B cell (primary cell): ENCODE data around the gene EXOC6. TPM values are rescaled to one million over a fixed set of nuclear protein-coding genes. Genes with fewer than 3 reads are reported as not detected.

ENCODE experiments used
- ATAC-seq: fragments of 200-7000 bp; cut with Tn5 transposase; one replicate; pipeline ENCODE4 v1.10.0; 2021; ENCODE audit warnings: low read depth, mild to moderate bottlenecking, moderate number of reproducible peaks, moderate library complexity
- CTCF ChIA-PET: fragments of 350-600 bp; sonication (Branson Sonifier 250); formaldehyde crosslinking; loops from one replicate; lab custom pipeline; 2021; ENCODE audit warnings: antibody characterized with exemption, inconsistent platforms; lab: Charles Lee
- POLR2A ChIA-PET: fragments of 350-600 bp; sonication (Branson Sonifier 250); formaldehyde crosslinking; loops from one replicate; lab custom pipeline; 2021; ENCODE audit warnings: antibody characterized with exemption; lab: Charles Lee
- DNase-seq: peaks from one replicate; pipeline ENCODE4 v3.0.0; 2013
- H2AFZ ChIP-seq: 2 replicates; pipeline ENCODE4 v1.6.1; 2012; ENCODE audit warnings: mild to moderate bottlenecking, low read depth, low read length; ENCODE audit not compliant: insufficient read depth, poor library complexity, severe bottlenecking
- H3K27ac ChIP-seq, 2 donors: 1 replicate in 1 of 2; 2 replicates in 1 of 2; pipeline ENCODE4 v1.5.1; 2012 to 2013; ENCODE audit warnings: low read length in 2 of 2, mild to moderate bottlenecking in 2 of 2, moderate library complexity in 1 of 2
- H3K27me3 ChIP-seq, 4 experiments: fragments of 200-600 bp in 1 of 4; sonication (generic) in 1 of 4; replicated peaks in 1 of 4; 1 replicate in 2 of 4; 2 replicates in 2 of 4; pipeline versions ENCODE4 v1.6.1 to v1.7.0; 2013 to 2016; ENCODE audit warnings: low read length in 3 of 4, mild to moderate bottlenecking in 2 of 4, mixed read lengths in 1 of 4, moderate library complexity in 1 of 4; ENCODE audit not compliant: insufficient read depth in 4 of 4, control insufficient read depth in 3 of 4; ENCODE audit errors: control extremely low read depth in 1 of 4
- H3K36me3 ChIP-seq, 2 experiments: replicated peaks in 1 of 2; 1 replicate in 1 of 2; 2 replicates in 1 of 2; pipeline versions ENCODE4 v1.6.1 to v1.7.1; 2013; ENCODE audit warnings: low read length in 1 of 2; ENCODE audit not compliant: insufficient read depth in 2 of 2, control insufficient read depth in 1 of 2; ENCODE audit errors: control extremely low read depth in 1 of 2, extremely low read depth in 1 of 2
- H3K4me1 ChIP-seq, 2 donors: fragments of 200-600 bp in 1 of 2; sonication (generic) in 1 of 2; 1 replicate in 1 of 2; 2 replicates in 1 of 2; pipeline versions ENCODE4 v1.5.1 to v1.6.1; 2013 to 2017; ENCODE audit warnings: low read length in 2 of 2; ENCODE audit not compliant: control insufficient read depth in 2 of 2, insufficient read depth in 2 of 2
- H3K4me2 ChIP-seq: replicated peaks from 2 replicates; pipeline ENCODE3; 2012; ENCODE audit warnings: mild to moderate bottlenecking, low read depth, low read length; ENCODE audit not compliant: poor library complexity, severe bottlenecking
- H3K4me3 ChIP-seq, 5 experiments: fragments of 200-600 bp in 1 of 5; sonication (generic) in 1 of 5; 1 replicate in 3 of 5; 2 replicates in 2 of 5; pipeline versions ENCODE4 v1.5.1 to v1.7.0; 2011 to 2016; ENCODE audit warnings: low read length in 4 of 5, mild to moderate bottlenecking in 4 of 5, low read depth in 2 of 5, control low read depth in 1 of 5, moderate library complexity in 1 of 5; ENCODE audit not compliant: insufficient read depth in 1 of 5; ENCODE audit errors: control extremely low read depth in 1 of 5, extremely low read depth in 1 of 5
- H3K79me2 ChIP-seq: fragments of 200-600 bp; sonication (generic); one replicate; pipeline ENCODE4 v1.6.0; 2016; ENCODE audit warnings: low read length; ENCODE audit not compliant: control insufficient read depth, insufficient read depth
- H3K9ac ChIP-seq: fragments of 200-600 bp; sonication (generic); 2 replicates; pipeline ENCODE4 v1.6.1; 2017; ENCODE audit warnings: mild to moderate bottlenecking, low read length, moderate library complexity
- H3K9me3 ChIP-seq, 3 donors: one replicate each; pipeline versions ENCODE4 v1.6.1 to v1.7.1; 2013; ENCODE audit warnings: low read length in 2 of 3; ENCODE audit not compliant: control insufficient read depth in 2 of 3, insufficient read depth in 1 of 3; ENCODE audit errors: control extremely low read depth in 1 of 3
- H4K20me1 ChIP-seq: 2 replicates; pipeline ENCODE4 v1.6.0; 2012; ENCODE audit warnings: mild to moderate bottlenecking, low read length; ENCODE audit not compliant: insufficient read depth, control insufficient read depth, poor library complexity, severe bottlenecking
- H3K27ac Mint-ChIP-seq: one replicate; pipeline ENCODE4 v1.8.0; 2021; ENCODE audit warnings: mixed read lengths
- H3K27me3 Mint-ChIP-seq: one replicate; pipeline ENCODE4 v1.8.0; 2021; ENCODE audit warnings: mixed read lengths
- H3K4me1 Mint-ChIP-seq: one replicate; pipeline ENCODE4 v1.8.0; 2021; ENCODE audit warnings: mixed read lengths
- H3K4me3 Mint-ChIP-seq: one replicate; pipeline ENCODE4 v1.8.0; 2021; ENCODE audit warnings: mixed read lengths
- H3K9me3 Mint-ChIP-seq: one replicate; pipeline ENCODE4 v1.8.0; 2022; ENCODE audit warnings: mixed read lengths; ENCODE audit not compliant: insufficient read depth
- CTCF ChIP-seq: fragments of 200-600 bp; IDR thresholded peaks from one replicate; pipeline ENCODE4 v1.8.0; 2022; ENCODE audit warnings: antibody characterized with exemption, mild to moderate bottlenecking
- EZH2 ChIP-seq: IDR thresholded peaks from 2 replicates; pipeline ENCODE4 v1.6.1; 2012; ENCODE audit warnings: borderline replicate concordance, low read depth, mild to moderate bottlenecking, moderate library complexity, low read length; ENCODE audit not compliant: insufficient read depth, poor library complexity, severe bottlenecking
- WGBS: methylation state at CpG from one replicate; pipeline ENCODE4 v1.1.5; 2013; ENCODE audit warnings: missing lambda C conversion rate; ENCODE audit not compliant: insufficient coverage; 5-methylcytosine and 5-hydroxymethylcytosine counted together
- intact Hi-C: fragments of 100-400 bp; cut with micrococcal nuclease; formaldehyde crosslinking; loops from one replicate; pipeline ENCODE4 v1.10.0; 2022
- polyA plus RNA-seq: library from polyadenylated mRNA; depleted of rRNA; stranded (reverse); fragments of >200 nt; gene quantifications from 2 replicates; pipeline ENCODE4 v1.2.3, GENCODE V29; 2012
- total RNA-seq, 2 donors: library from RNA; stranded (reverse); fragments of 120-200 nt in 1 of 2; gene quantifications; 1 replicate in 1 of 2; 2 replicates in 1 of 2; pipeline versions ENCODE4 v1.2.3 to v1.2.4, GENCODE V29; 2013 to 2022

The EXOC6 gene
- total and polyA plus RNA-seq, 2 donors (not counting 1 experiment from before 2014, with no cell fraction given): 7.9 to 22.6 TPM

GRCh38 chr10:92832998-92833650 is 15.2 kb upstream of the EXOC6 start:
- TF ChIP-seq EZH2: no peak
- TF ChIP-seq CTCF: no peak
- Histone ChIP-seq H3K9me3 (no peaks in the 10 kb centered on the region), H4K20me1 (no peaks in the 10 kb centered on the region), H3K9ac (no peak overlapping the region), H3K79me2 (no peaks in the 10 kb centered on the region), H3K4me2 (no peak overlapping the region), H3K4me3 (no peak overlapping the region), H3K4me1 (peaks cover 8 to 10% of the 10 kb centered on the region in 2 donors), H3K27ac (no peak overlapping the region), H3K27me3 (no peaks in the 10 kb centered on the region), H2AFZ (no peak overlapping the region), H3K36me3 (no peaks in the 10 kb centered on the region)
- ATAC-seq: no peak
- H3K27ac Mint-ChIP-seq: peak overlapping the region; percentile 15
- H3K4me1 Mint-ChIP-seq: peaks cover 21% of the 10 kb centered on the region
- no peaks in the 10 kb centered on the region for H3K9me3 Mint-ChIP-seq
- H3K27me3 Mint-ChIP-seq: no peaks in the 10 kb centered on the region
- intact Hi-C loops: no loop called here
- DNase-seq: no peak
- POLR2A ChIA-PET: no interaction called here
- CTCF ChIA-PET: interaction anchor here (3.6 kb wide), 1 partner anchor 10 kb away, joined by 32 read pairs; no protein-coding TSS in a partner anchor
- no peak overlapping the region for H3K4me3 Mint-ChIP-seq
- no CpG with 5 or more reads among the region's 2 CpGs for WGBS

GRCh38 chr10:92834331-92834730 is 14.0 kb upstream of the EXOC6 start:
- H3K79me2 ChIP-seq: no peaks in the 10 kb centered on the region
- CTCF ChIA-PET: interaction anchor here (0.6 to 5.8 kb wide), 5 partner anchors 8 to 144 kb away, joined by 3 to 38 read pairs (median 4); partner anchors contain the start of gene EXOC6
- no peak overlapping the region for H3K4me2 ChIP-seq

More at GRCh38 chr10:92834331-92834730, 14.0 kb upstream of the EXOC6 start:
- no peaks in the 10 kb centered on the region for H3K27me3 Mint-ChIP-seq
- H3K4me1 ChIP-seq: peaks cover 8 to 10% of the 10 kb centered on the region in 2 donors
- H3K9me3 Mint-ChIP-seq: no peaks in the 10 kb centered on the region
- H3K4me3 ChIP-seq: no peak overlapping the region
- 100% methylated on average over 1 of the region's 3 CpGs for WGBS
- no peak for DNase-seq
- H3K4me3 Mint-ChIP-seq: no peak overlapping the region
- H3K9ac ChIP-seq: no peak overlapping the region
- no peak overlapping the region for H3K27ac ChIP-seq
- H3K27me3 ChIP-seq: no peaks in the 10 kb centered on the region
- no peak for ATAC-seq
- peaks cover 21% of the 10 kb centered on the region for H3K4me1 Mint-ChIP-seq
- H3K36me3 ChIP-seq: no peaks in the 10 kb centered on the region
- no peaks in the 10 kb centered on the region for H4K20me1 ChIP-seq
- intact Hi-C loops: no loop called here
- no peak overlapping the region for H2AFZ ChIP-seq
- H3K27ac Mint-ChIP-seq: no peak overlapping the region
- TF ChIP-seq EZH2 (no peak), CTCF (no peak)
- no peaks in the 10 kb centered on the region for H3K9me3 ChIP-seq
- POLR2A ChIA-PET: no interaction called here
